ENCODE data around the gene TMEM54. TPM values are rescaled to one million over a fixed set of nuclear protein-coding genes. Genes with fewer than 3 reads are reported as not detected.

The TMEM54 gene
- total RNA-seq, 2 experiments from 2014 or later = not detected

GRCh38 chr1:32885676-32886003, 15.5 kb downstream of the TMEM54 start:
- Mint-ChIP-seq H3K4me1 (ENCODE audit: low read depth) (peaks cover 3% of the 10 kb centered on the region), H3K36me3 (ENCODE audit: low read depth) (no peaks in the 10 kb centered on the region), H3K27ac (no peak overlapping the region), H3K9me3 (ENCODE audit: insufficient read depth) (no peaks in the 10 kb centered on the region), H3K27me3 (ENCODE audit: low read depth) (peaks cover 60% of the 10 kb centered on the region), H3K4me3 (no peak overlapping the region)
- no peak for ATAC-seq
- ChIA-PET POLR2A (no interaction called here), CTCF (interaction anchor here (2.5 kb wide), 1 partner anchor 9 kb away, joined by 11 read pairs; no protein-coding TSS in a partner anchor)
- no peak for DNase-seq

- no peak overlapping the region for H3K27ac Mint-ChIP-seq
- no peaks in the 10 kb centered on the region for H3K36me3 Mint-ChIP-seq (ENCODE audit: low read depth)
- H3K4me3 Mint-ChIP-seq = no peak overlapping the region
- no peak for DNase-seq
- ATAC-seq = no peak
- H3K4me1 Mint-ChIP-seq (ENCODE audit: low read depth) = peaks cover 3% of the 10 kb centered on the region
- ChIA-PET POLR2A (no interaction called here), CTCF (interaction anchor here (2.5 kb wide), 1 partner anchor 8 kb away, joined by 11 read pairs; no protein-coding TSS in a partner anchor)
- H3K9me3 Mint-ChIP-seq (ENCODE audit: insufficient read depth) = no peaks in the 10 kb centered on the region
- peaks cover 51% of the 10 kb centered on the region for H3K27me3 Mint-ChIP-seq (ENCODE audit: low read depth)
Observed at GRCh38 chr1:32884726-32885125, 16.5 kb downstream of the TMEM54 start.

- Mint-ChIP-seq H3K36me3 (ENCODE audit: low read depth) (no peaks in the 10 kb centered on the region), H3K9me3 (ENCODE audit: insufficient read depth) (no peaks in the 10 kb centered on the region), H3K4me3 (no peak overlapping the region), H3K27ac (no peak overlapping the region), H3K27me3 (ENCODE audit: low read depth) (peaks cover 45% of the 10 kb centered on the region), H3K4me1 (ENCODE audit: low read depth) (peaks cover 3% of the 10 kb centered on the region)
- ChIA-PET POLR2A (no interaction called here), CTCF (no interaction called here)
- DNase-seq (no peak), ATAC-seq (no peak)
Observed at GRCh38 chr1:32884032-32884372, 17.2 kb downstream of the TMEM54 start.

- no peaks in the 10 kb centered on the region for H3K36me3 Mint-ChIP-seq (ENCODE audit: low read depth)
- no peak overlapping the region for H3K4me3 Mint-ChIP-seq
- H3K9me3 Mint-ChIP-seq (ENCODE audit: insufficient read depth) = no peaks in the 10 kb centered on the region
- H3K27me3 Mint-ChIP-seq (ENCODE audit: low read depth) = peaks cover 44% of the 10 kb centered on the region
- peaks cover 3% of the 10 kb centered on the region for H3K4me1 Mint-ChIP-seq (ENCODE audit: low read depth)
- POLR2A ChIA-PET = no interaction called here
- DNase-seq (no peak), ATAC-seq (no peak)
- CTCF ChIA-PET = no interaction called here
- no peak overlapping the region for H3K27ac Mint-ChIP-seq
Observed at GRCh38 chr1:32883338-32884031, 17.7 kb downstream of the TMEM54 start.

DNA sequence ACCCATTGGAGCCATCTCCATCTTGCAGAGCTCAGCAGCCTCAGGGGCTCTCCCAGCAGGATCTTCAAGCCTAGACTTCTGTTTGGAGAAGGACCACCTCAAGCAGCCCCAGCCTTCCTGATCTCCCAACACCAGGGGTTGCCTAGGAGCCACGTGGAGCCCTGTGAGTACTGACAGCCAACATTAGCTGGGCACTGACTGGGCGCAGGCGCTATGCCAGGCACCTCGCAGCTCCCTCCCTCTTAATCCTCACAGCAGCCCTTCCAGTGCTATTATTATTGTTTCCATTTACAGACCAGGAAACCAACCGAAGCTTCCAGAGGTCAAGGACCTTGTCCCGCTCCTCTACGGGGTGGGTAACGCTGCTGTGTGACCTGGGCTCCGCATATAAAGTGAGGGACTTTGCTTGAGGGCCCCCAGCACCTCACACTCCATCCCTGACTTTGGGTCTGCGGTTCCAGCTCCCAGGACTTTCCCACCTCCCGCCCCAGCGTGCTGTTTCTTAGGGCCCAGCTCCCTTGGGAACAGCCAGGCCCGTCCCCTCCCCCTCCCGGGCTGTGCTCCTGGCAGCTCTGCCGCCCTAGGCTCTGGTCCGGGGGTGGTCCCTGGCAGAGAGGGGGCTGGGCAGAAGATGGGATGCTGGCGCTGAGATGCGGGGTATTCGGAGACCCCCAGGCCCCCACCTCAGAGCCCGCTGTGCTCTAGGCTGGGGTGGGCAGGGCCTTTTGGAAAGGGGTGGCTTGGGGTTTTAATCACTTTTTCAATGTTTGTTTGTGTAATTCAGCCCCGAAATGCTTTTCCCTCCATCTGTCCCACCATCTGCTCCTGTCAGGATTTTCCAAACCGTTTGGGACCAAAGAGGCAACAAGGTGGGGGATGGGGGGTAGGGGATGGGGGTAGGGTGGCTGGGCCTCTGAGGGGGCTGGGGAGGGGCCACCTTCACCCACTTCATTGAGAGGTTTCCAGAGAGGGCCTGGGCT, 19.0 kb downstream of the TMEM54 start:
- POLR2A ChIA-PET = interaction anchor here (0.7 kb wide), 1 partner anchor 1341 kb away, joined by 6 read pairs; no protein-coding TSS in a partner anchor

GRCh38 chr1:32881291-32881690, 19.9 kb downstream of the TMEM54 start:
- POLR2A ChIA-PET = no interaction called here

More for the DNA sequence above, 19.0 kb downstream of the TMEM54 start:
- Mint-ChIP-seq H3K4me1 (ENCODE audit: low read depth) (peaks cover 3% of the 10 kb centered on the region), H3K27me3 (ENCODE audit: low read depth) (peaks cover 38% of the 10 kb centered on the region), H3K27ac (no peak overlapping the region), H3K9me3 (ENCODE audit: insufficient read depth) (no peaks in the 10 kb centered on the region), H3K4me3 (no peak overlapping the region), H3K36me3 (ENCODE audit: low read depth) (no peaks in the 10 kb centered on the region)
- DNase-seq (no peak), ATAC-seq (no peak)
- CTCF ChIA-PET = interaction anchor here (0.9 to 2.1 kb wide), 3 partner anchors 10 to 204 kb away, joined by 3 to 8 read pairs (median 3); no protein-coding TSS in a partner anchor

DNA sequence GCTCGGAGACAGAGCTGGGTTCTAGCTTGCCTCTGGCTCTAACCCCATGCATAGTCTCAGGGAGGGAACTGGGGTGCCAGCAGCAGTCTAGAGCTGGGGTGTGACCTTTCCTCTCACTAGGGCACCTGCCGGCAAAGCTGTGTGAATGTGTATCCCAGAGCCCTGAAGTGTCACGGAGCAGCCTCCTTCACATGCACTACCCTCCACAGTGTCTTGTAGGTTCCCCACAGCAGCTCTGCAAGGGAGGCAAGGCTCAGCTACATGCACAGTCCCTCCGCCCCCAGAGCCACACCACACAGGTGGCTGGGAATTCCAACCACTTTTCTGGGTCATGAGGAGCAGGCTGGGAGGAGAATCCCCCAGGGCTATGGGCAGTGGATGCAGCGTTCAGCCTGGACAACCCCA, 22.6 kb downstream of the TMEM54 start:
- H3K4me1 Mint-ChIP-seq (ENCODE audit: low read depth) = no peaks in the 10 kb centered on the region
- H3K4me3 Mint-ChIP-seq = no peak overlapping the region
- H3K27me3 Mint-ChIP-seq (ENCODE audit: low read depth) = peaks cover 28% of the 10 kb centered on the region
- no peaks in the 10 kb centered on the region for H3K9me3 Mint-ChIP-seq (ENCODE audit: insufficient read depth)
- H3K36me3 Mint-ChIP-seq (ENCODE audit: low read depth) = no peaks in the 10 kb centered on the region
- ATAC-seq (no peak), DNase-seq (no peak)
- POLR2A ChIA-PET = no interaction called here
- H3K27ac Mint-ChIP-seq = no peak overlapping the region
- CTCF ChIA-PET = interaction anchor here (1.0 kb wide), 2 partner anchors 68 to 209 kb away, joined by 3 read pairs; no protein-coding TSS in a partner anchor

More at GRCh38 chr1:32881291-32881690, 19.9 kb downstream of the TMEM54 start:
- ATAC-seq (no peak), DNase-seq (no peak)
- H3K27ac Mint-ChIP-seq = no peak overlapping the region
- H3K27me3 Mint-ChIP-seq (ENCODE audit: low read depth) = peaks cover 33% of the 10 kb centered on the region
- no peaks in the 10 kb centered on the region for H3K36me3 Mint-ChIP-seq (ENCODE audit: low read depth)
- no peaks in the 10 kb centered on the region for H3K9me3 Mint-ChIP-seq (ENCODE audit: insufficient read depth)
- H3K4me1 Mint-ChIP-seq (ENCODE audit: low read depth) = peaks cover 3% of the 10 kb centered on the region
- H3K4me3 Mint-ChIP-seq = no peak overlapping the region
- CTCF ChIA-PET = interaction anchor here (0.9 to 2.1 kb wide), 2 partner anchors 10 to 11 kb away, joined by 3 to 8 read pairs; no protein-coding TSS in a partner anchor

DNA sequence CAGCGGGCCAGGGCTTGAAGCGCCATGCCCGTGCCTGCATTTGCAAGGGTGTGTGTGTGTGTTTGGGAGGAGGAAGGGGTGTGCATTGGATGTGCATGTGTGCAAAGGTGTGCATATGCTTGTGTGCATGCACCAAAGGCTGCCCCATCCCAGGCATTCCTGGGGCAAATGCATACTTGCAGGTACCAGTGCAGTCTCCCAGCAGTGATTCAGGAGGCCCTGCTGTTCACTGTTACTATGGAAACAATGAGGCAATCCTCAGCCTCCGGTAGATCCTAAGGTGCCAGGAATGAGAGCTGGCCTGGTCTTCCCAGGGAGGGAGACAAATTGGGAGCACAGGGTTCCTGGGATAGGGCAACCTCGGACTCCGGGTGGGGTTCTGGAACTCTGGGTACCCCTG, 23.0 kb downstream of the TMEM54 start:
- ATAC-seq (no peak), DNase-seq (no peak)
- CTCF ChIA-PET = interaction anchor here (1.0 kb wide), 2 partner anchors 68 to 210 kb away, joined by 3 read pairs; no protein-coding TSS in a partner anchor
- H3K4me3 Mint-ChIP-seq = no peak overlapping the region
- no peaks in the 10 kb centered on the region for H3K4me1 Mint-ChIP-seq (ENCODE audit: low read depth)
- H3K27ac Mint-ChIP-seq = no peak overlapping the region
- H3K27me3 Mint-ChIP-seq (ENCODE audit: low read depth) = peaks cover 24% of the 10 kb centered on the region
- POLR2A ChIA-PET = no interaction called here
- H3K9me3 Mint-ChIP-seq (ENCODE audit: insufficient read depth) = no peaks in the 10 kb centered on the region
- no peaks in the 10 kb centered on the region for H3K36me3 Mint-ChIP-seq (ENCODE audit: low read depth)

- Mint-ChIP-seq H3K36me3 (ENCODE audit: low read depth) (no peaks in the 10 kb centered on the region), H3K27ac (no peak overlapping the region), H3K27me3 (ENCODE audit: low read depth) (peaks cover 28% of the 10 kb centered on the region), H3K9me3 (ENCODE audit: insufficient read depth) (no peaks in the 10 kb centered on the region), H3K4me1 (ENCODE audit: low read depth) (peaks cover 3% of the 10 kb centered on the region), H3K4me3 (no peak overlapping the region)
- ChIA-PET POLR2A (no interaction called here), CTCF (interaction anchor here (0.9 to 6.7 kb wide), 13 partner anchors 9 to 216 kb away, joined by 3 to 72 read pairs (median 5); partner anchors contain the start of genes AZIN2 and HPCA)
- no peak for DNase-seq
- no peak for ATAC-seq
Observed at GRCh38 chr1:32877211-32878110, 23.7 kb downstream of the TMEM54 start.

- ChIA-PET CTCF (interaction anchor here (0.8 to 6.7 kb wide), 18 partner anchors 9 to 217 kb away, joined by 3 to 72 read pairs (median 4); partner anchors contain the start of genes AZIN2 and HPCA), POLR2A (no interaction called here)
- peaks cover 36% of the 10 kb centered on the region for H3K27me3 Mint-ChIP-seq (ENCODE audit: low read depth)
- no peak overlapping the region for H3K4me3 Mint-ChIP-seq
- no peaks in the 10 kb centered on the region for H3K9me3 Mint-ChIP-seq (ENCODE audit: insufficient read depth)
- ATAC-seq (peak; percentile 80), DNase-seq (peak; percentile 73)
- no peak overlapping the region for H3K27ac Mint-ChIP-seq
- peaks cover 3% of the 10 kb centered on the region for H3K4me1 Mint-ChIP-seq (ENCODE audit: low read depth)
- H3K36me3 Mint-ChIP-seq (ENCODE audit: low read depth) = no peaks in the 10 kb centered on the region
Observed at GRCh38 chr1:32876341-32877210, 24.6 kb downstream of the TMEM54 start.

Data from activated CD8-positive, alpha-beta T cell treated with anti-CD3 and anti-CD28 coated beads, Interleukin-2, amount 10 ng/mL, durations not matched to agents 7 days and 5 days (primary cell).